HG02642 (cell line): ENCODE measurements around the gene PALLD.

Source experiments
- ATAC-seq: cut with Tn5 transposase; IDR thresholded peaks from one replicate; pipeline ENCODE4 v1.9.1; 2021; ENCODE audit warnings: mild to moderate bottlenecking; ENCODE audit not compliant: unreplicated experiment, poor library complexity

The PALLD gene

DNA sequence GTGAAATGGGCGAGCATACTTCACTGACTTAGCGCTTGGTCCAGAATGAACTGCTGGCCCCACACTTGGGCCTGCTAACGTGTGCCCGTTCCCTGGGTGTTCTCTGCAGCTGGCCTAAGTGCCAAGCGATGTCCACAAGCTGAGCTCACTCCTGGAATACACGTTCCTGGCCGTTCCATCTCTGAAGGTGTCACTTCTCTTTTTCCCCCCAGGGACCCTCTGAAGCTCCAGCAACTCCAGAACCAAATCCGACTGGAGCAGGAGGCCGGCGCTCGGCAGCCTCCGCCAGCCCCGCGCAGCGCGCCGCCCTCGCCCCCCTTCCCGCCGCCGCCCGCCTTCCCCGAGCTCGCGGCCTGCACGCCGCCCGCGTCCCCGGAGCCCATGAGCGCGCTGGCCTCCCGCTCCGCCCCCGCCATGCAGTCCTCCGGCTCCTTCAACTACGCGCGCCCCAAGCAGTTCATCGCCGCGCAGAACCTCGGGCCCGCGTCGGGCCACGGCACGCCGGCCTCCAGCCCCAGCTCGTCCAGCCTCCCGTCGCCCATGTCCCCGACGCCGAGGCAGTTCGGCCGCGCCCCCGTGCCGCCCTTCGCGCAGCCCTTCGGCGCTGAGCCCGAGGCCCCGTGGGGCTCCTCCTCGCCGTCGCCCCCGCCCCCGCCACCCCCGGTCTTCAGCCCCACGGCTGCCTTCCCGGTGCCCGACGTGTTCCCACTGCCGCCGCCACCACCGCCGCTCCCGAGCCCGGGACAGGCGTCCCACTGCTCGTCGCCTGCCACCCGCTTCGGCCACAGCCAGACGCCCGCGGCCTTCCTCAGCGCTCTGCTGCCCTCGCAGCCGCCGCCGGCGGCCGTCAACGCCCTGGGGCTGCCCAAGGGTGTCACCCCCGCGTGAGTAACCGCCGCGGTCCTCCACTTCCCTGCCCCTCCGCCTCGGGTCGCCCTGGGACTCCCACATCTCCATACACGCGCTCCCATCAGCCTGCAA lies 380.9 kb downstream of the PALLD start:
- ATAC-seq = peak; percentile 50

DNA sequence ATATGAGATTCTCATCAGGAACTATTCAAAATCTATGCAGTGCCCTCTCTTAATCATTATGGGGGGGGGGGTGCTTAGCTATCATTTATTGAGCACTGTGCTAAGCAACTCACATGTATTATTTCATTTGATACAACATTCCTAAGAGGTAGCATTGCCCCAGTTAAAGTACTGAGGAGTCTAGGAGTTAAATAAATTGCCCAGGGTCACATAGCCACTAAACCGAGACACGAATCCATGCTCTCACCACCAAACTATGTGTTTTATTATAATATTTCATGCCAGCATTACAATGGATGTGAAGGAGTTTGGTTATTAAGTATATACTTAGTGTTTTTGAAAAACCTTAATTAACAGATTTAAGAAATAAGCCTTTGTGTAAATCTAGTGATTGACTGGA lies 381.8 kb downstream of the PALLD start:
- ATAC-seq = no peak

DNA sequence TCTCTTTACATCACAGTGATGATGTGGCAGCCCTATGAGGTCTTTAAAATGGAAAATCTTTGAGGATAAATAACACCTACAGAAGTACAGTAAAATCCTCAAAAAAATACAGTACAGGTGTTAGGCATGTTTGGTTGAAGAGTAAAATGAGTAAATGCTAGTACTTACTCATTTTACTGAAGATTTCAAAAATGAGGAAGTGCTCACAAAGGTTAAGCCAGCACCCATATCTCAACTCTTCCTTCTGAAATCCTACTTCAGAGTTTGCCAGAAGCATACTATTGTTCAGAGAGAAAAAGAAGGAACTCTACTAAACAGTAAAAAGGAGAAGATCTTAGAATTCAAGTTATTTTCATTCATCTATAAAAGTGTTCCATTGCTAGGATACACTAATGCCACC lies 382.3 kb downstream of the PALLD start:
- peak; percentile 33 for ATAC-seq

DNA sequence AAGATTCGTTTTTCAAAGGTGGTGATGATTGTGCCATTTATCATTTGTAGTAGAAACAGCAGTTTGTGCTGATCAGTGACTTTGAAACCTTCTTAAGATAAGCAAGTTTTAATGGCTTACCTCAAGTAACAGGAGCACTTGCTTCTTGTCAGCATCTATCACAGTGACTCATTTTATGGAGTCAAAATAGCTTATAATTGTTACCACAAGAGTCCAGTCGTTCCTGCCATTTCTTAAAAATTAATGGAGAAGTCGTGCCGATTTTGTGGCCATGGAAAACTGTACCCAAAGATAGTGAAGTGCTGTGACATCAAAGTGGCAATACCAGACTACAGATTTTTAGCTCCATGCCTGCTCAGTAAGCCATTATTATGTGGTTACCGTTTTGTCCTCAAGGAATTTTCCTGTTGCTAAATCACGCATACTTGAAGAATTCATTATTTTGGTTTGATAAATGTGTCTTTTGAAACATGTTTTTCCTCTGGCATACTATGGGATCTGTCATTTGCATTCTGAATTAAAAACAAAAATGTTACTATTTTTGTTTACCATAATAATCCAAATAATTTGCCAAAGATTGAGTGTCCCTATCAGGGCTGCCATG lies 383.3 kb downstream of the PALLD start:
- no peak for ATAC-seq

DNA sequence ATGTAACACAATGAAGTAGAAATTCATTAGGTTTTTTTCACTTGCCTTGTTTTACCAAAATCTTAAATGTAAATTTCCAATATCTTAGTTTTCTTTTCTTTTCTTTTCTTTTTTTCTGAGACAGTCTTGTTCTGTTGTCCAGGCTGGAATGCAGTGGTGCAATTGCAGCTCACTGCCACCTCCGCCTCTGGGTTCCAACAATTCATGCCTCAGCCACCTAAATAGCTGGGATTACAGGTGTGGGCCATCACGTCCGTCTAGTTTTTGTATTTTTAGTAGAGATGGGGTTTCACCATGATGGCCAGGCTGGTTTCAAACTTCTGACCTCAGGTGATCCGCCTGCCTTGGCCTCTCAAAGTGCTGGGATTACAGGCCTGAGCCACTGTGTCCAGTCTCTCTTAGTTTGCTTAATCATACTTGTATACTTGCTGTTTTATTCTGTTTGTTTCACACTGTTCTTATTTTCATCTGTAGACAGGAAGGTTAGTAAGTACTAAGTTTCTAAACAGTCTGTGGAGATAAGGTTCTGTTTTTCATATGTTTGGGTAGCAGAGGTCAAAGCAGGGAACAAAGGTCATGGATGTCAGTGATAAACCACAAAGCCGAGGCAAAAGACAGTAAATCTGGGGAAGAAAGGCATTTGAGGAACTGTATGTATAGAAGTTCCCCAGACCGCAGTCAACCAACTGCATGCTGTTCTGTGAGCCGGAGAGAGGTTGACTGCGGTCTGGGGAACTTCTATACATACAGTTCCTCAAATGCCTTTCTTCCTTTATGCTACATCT lies 384.2 kb downstream of the PALLD start:
- peak; percentile 65 for ATAC-seq

DNA sequence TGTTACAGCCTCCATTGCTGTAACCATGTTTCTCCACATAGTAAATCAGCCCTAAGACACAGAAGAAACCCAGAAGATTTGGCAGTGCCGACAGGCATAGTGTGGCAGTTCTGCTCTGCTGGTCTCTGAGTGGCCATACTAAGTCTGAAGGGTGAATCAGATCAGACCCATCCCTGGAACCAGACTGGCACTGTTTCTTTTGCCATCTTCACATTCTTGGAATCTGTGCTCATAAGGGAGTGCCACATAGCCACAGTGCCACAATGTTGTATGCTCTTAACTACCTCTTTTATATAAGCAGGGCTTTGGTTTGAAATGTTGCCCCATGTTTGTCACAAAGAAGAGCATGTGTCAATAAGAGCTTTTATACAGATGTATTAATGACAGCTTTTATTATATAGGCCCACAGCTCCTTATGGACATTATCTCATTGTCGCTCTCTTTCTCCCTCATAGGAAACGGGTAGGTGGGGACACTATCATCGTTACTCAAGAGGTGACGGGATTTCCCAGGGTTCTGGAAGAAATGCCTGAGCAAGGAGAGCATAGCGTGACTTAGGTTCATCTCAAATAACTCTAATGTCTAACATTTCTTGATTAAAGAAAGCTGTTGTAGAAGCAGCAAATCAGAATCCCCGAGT lies 385.0 kb downstream of the PALLD start:
- ATAC-seq = no peak

DNA sequence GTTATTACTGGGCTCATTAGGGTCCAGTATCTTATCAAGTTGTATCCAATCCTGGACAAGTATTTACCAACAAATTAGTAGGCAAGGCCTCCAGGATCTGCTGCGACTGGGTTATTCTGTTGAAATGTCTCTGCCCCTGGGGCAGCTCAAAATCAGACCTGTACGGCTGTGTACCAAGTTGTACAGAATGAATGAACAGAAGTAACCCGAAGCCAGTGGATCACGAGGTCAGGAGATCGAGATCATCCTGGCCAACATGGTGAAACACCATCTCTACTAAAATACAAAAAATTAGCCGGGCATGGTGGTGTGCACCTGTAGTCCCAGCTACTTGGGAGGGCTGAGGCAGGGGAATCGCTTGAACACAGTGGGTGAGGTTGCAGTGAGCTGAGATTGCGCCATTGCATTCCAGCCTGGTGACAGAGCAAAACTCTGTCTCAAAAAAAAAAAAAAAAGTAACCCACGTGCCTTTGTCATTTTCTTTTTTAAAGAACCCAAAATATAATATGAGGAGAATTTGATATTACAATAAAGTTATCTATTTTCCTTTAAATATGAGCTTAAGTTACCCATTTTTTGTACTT lies 385.9 kb downstream of the PALLD start:
- ATAC-seq = no peak

DNA sequence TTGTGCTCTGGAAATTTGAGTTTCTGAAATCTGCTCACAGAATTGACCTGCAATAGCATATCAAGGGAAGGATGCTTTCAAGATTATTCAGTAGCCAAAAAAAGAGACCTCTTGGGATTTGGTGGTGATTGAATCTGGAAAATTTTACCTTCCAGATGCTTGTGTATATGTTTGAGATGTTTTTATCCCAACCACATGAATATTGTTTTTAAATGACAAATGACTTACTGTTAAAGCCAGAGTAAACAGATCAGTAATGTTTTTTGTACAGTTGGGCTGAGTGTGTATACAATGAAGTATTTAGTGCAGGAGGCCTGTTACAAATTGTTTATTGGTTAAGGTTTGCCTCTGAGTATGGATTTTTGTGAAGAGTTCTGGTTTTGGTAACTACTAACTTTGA lies 386.7 kb downstream of the PALLD start:
- no peak for ATAC-seq

DNA sequence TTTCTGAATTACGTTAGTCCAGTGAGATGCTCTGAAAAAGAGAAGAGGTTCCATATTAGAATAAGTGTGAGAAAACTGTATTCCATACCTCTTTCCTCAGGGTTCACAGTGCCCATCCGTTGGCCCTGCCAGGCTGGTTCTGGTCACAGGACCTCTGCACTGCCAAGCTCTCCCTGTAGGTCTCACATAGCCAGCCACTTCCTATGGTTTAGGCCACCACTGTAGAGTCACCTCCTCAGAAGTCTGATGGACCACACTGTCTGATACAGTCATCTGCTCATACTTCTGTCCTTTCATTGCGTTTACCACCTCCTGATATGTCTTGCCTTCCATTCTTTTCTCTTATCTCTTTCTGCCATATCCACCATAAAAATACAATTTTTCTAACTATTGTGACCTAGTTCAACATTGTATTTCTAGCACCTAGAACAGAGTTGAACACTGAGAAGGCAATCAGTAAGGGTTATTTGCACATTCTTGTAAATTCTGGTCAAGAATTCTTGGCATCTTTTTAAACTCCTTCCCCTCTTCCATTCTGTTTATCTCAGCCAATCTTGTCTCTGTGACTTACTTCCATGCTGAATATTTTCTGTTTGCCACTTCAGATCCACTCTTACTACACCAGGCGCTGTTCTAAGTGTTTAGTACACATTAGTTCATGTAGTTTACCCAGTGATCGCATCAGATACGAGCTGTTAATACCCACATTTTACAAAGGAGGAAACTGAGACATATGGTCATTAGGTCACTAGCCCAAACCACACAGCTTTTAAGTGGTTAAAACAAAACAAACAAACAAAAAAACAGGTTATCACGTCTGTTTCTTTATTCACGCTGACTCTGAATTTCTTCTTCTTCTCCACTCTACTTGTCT lies 387.6 kb downstream of the PALLD start:
- no peak for ATAC-seq

DNA sequence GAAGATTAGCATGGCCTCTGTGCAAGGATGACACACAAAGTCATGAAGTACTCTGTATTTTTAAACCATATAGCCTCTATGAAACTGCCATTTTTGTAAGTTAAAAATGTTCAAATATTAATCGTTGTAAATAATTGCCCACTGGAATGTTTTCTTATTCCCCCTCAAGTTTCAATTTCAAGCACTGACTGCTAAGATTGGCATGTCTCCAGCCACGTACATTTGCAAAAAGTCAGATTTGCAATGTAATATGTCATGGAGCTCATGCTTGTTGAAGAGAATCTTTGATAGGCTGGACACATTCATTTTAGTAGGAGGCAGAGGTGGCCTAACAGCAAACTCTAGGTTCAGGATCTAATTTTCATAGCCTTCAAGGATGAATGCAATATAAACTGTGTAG lies 388.5 kb downstream of the PALLD start:
- ATAC-seq = no peak

DNA sequence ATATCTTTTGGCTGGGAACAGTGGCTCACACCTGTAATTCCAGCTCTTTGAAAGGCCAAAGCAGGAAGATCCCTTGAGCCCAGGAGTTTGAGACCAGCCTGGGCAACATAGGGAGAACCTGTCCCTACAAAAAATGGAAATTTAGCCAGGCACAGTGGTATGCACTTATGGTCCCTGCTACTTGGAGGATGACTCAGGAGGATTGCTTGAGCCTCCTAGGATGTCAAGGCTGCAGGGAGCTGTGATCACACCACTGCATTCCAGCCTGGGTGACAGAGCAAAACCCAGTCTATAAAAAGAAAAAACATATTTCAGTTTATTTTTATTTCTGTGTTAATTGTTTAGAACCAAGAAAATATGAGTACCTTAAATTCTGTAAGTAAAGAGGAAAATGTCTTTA lies 389.5 kb downstream of the PALLD start:
- ATAC-seq = no peak

DNA sequence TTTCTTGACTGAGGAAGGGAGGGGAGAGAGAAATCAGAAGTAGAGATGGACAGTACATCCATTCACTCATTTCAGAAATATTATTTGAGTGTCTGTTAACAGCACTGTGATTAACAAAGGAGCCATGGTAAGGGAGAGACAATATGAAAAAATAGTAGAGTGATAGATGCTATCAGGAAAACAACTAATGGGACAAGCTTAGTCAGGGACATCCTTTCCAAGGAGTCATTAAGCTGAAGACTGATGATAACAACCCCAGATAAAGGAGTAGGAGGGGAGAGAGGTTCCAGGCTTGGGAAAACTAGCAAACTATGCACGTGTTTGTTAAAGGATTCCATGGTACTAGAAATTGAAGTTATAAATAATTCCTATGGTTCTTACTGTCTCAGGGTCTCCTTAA lies 391.0 kb downstream of the PALLD start:
- no peak for ATAC-seq

DNA sequence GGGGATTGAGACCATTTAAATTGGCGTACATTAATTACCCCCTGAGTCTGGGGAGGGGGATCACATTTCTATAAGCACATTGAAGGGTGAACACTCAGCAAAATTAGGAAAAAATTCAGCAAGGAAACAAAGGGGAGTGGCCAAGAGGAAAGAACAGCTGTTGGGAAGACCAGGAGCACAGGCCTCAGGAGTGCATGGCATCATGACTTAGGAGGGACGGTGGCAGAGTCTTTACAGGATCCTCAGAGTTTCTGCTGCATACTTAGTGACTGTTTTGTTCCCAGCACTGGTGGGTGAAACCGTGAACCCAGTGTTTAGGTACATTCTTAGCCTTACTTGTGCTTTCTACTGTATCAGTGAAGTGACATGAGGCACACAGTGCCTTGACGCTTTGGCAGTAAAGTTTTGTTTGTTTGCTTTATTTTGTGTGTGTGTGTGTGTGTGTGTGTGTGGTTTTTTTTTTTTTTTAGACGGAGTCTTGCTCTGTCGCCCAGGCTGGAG lies 391.9 kb downstream of the PALLD start:
- ATAC-seq = no peak

DNA sequence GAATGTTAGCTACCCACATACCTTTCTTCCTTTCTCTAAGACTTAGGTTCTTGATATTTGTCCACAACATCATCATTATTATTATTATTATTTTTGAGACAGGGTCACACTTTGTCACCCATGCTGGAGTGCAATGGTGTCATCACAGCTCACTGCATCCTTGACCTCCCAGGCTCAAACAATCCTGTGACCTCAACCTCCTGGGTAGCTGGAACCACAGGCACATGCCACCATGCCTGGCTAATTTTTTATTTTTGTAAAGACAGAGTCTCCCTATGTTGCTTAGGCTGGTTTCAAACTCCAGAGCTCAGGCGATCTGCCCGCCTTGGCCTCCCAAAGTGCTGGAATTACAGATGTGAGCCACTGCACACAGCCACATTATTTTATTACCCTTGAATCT lies 394.2 kb downstream of the PALLD start:
- ATAC-seq = no peak

DNA sequence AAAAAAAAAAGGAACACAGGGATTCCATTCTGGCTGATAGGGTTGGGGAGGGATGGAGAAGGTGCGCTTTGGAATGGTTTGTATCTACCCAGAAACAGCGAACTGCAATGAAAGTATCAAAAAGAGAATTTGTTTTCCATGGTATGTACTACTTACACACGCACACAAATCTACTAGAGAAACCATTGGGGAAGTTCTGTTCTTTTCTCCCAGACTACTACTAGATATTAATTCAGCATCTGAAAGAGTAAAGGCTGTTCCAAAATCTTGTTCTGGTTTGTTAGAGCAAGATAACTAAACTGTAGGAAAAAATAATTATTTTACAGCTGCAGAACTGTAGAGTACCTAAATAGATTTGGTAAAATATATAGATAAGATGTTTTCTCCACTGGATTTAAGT lies 394.8 kb downstream of the PALLD start:
- ATAC-seq = no peak

DNA sequence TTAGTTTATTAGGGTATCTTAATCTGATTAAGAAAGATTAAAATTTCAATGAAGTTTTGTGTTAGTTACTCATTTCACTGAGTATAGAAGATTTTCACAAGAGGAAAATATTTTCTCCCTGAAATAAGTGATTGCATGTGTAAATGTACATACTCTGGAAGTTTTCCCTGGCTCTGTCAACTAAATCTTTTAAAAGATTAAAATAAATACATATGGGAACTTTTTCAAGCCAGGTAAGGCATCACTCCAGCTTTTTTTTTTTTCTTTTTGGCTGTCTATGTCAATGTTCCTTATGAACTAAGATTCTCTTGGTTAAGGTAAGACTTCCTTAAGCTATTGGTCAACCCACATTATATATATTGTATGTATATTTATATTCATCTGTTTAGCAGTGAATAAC lies 395.6 kb downstream of the PALLD start:
- no peak for ATAC-seq

DNA sequence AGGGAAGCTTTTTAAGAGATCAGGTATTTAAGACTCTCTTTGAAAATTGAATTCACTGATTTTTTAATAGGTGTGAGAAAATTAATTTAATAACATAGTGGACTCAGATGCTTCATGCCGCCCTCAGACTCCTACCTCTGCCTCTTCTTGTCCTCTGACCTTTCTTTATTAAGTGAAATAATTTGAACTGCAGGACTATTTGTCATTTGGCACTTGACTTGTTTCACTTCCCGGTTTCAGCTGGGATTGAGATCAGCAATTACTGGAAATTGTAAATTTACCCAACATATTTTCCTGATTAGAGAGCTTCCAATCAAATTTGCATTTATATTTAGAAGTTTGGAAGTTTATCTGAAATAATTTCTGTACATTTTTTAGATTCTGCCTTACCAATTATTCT lies 396.4 kb downstream of the PALLD start:
- no peak for ATAC-seq

DNA sequence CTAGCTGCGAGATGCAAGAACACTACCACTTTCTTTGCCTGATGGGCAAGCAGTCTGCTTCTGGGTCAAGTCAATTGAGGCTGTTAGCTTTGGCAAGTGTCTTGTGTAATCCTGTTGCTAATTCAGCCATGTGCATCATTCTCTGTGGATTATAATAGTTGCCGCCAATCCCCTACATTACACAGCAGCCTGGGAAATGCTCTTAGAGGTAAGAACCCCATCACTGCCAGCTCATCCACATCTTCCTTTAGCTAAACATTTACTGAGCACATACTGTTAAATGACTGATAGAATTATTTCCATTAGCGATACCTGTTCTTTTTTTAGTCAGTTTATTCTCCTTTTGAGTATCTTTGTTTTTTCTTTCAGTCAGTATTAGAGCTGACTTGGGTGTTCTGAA lies 397.0 kb downstream of the PALLD start:
- no peak for ATAC-seq

DNA sequence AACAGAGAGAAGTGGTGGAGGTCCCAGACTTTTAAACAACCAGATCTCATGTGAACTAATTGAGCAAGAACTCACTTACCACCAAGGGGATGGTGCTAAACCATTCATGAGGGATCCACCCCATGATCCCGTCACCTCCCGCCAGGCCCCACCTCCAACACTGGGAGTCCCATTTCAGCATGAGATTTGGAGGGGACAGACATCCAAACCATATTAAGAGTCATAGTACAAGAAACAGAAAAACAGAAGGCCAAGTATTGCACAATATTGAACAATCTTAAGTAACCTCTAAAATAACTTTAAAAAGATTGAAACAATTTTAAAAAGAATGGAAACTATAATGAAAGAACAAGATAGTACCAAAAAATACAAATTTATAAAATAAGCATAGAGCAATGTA lies 403.2 kb downstream of the PALLD start:
- no peak for ATAC-seq
